Kidney (tissue), 14 donors: ENCODE measurements around the gene STK24. TPM values are rescaled to one million over a fixed set of nuclear protein-coding genes. Genes with fewer than 3 reads are reported as not detected.

Experiments used
- DNase-seq, 5 donors: peaks; one replicate each; pipeline ENCODE4 v3.0.0-alpha.2; 2013 to 2020
- FAIRE-seq: peaks from 2 replicates; lab custom pipeline; 2012; peaks lifted over from hg19 to GRCh38; lab: Jason Lieb, UNC
- H3K27ac ChIP-seq, 2 donors: one replicate each; pipeline ENCODE4 v1.7.0; 2013; ENCODE audit warnings: low read depth in 2 of 2, low read length in 2 of 2, inconsistent platforms in 1 of 2
- H3K27me3 ChIP-seq: one replicate; pipeline ENCODE4 v1.7.1; 2013; ENCODE audit warnings: low read length, inconsistent platforms; ENCODE audit not compliant: control insufficient read depth, insufficient read depth
- H3K36me3 ChIP-seq, 3 donors: one replicate each; pipeline versions ENCODE4 v1.7.0 to v1.7.1; 2013; ENCODE audit warnings: low read length in 3 of 3, control low read depth in 1 of 3, inconsistent platforms in 1 of 3; ENCODE audit not compliant: insufficient read depth in 3 of 3, control insufficient read depth in 2 of 3
- H3K4me1 ChIP-seq, 3 donors: one replicate each; pipeline versions ENCODE4 v1.7.0 to v1.7.1; 2013; ENCODE audit warnings: low read length in 3 of 3, inconsistent platforms in 1 of 3, low read depth in 1 of 3; ENCODE audit not compliant: control insufficient read depth in 2 of 3, insufficient read depth in 2 of 3
- H3K4me3 ChIP-seq, 3 donors: one replicate each; pipeline versions ENCODE4 v1.7.0 to v1.8.1; 2013; ENCODE audit warnings: low read length in 3 of 3, control low read depth in 1 of 3, inconsistent platforms in 1 of 3
- H3K9ac ChIP-seq, 3 donors: one replicate each; pipeline versions ENCODE4 v1.7.0 to v1.7.1; 2013; ENCODE audit warnings: low read length in 3 of 3, control low read depth in 1 of 3, inconsistent platforms in 1 of 3
- H3K9me3 ChIP-seq, 3 donors: one replicate each; pipeline versions ENCODE4 v1.7.0 to v1.7.1; 2013; ENCODE audit warnings: low read length in 3 of 3, control low read depth in 1 of 3, inconsistent platforms in 1 of 3; ENCODE audit not compliant: control insufficient read depth in 2 of 3, insufficient read depth in 1 of 3
- intact Hi-C: fragments of 100-400 bp; cut with DNase I; formaldehyde crosslinking; loops from one replicate; pipeline ENCODE4 v1.11.1; 2022
- polyA plus RNA-seq: library from polyadenylated mRNA; stranded (reverse); fragments of 350-450 nt; fragmentation: Illumina TruSeq; extraction: RNeasy Lipid Tissue Mini Kit (QIAGEN cat#74804); gene quantifications from one replicate; pipeline ENCODE4 v1.2.3, GENCODE V29; 2014; ENCODE audit warnings: low read depth, low replicate concordance; ENCODE audit not compliant: insufficient read depth
- total RNA-seq: library from RNA; stranded (reverse); fragmentation: NEBNext Ultra II Directional; extraction: Animal tissue kit (Norgen Biotek cat#: 25700); gene quantifications from one replicate; pipeline ENCODE4 v1.2.1, GENCODE V29; 2021
- TF ChIP-seq, protein P1 (sequence below): IDR thresholded peaks from 3 replicates; pipeline ENCODE4 v1.5.1; 2012; ENCODE audit warnings: mild to moderate bottlenecking, moderate library complexity, borderline replicate concordance; ENCODE audit not compliant: insufficient read depth; ENCODE audit errors: extremely low read depth
- donor health status: control.
- donor health status: control.
- donor health status: control.
- donor health status: control.
- donor health status: control.
- donor health status: DM: yes; HTN: yes; CAD: no.
- donor health status: Normal renal cell carcinoma (clear cell type).

STK24 gene
- total and polyA plus RNA-seq, 2 donors from 2014 or later: 56.7 to 122 TPM

DNA sequence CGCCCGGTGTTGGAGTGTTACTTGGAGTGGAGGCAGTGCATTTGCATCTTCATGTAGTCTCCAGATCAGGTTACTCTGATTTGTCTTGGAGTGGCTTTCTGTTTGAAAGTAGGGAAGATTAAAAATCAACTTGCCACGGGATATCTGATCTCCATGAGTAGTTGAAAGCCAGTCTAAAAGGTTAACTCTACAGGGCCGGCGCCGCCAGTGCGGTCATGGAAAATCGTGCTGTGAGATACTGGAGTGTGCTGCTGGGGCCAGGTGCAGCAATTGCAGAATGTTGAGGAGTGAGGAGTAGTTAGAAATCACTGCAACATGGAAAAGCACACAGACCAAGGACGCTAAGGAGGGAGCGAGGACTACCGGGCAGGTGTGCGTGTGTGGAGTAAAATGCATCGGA, 175.0 kb downstream of the STK24 start:
- DNase-seq: peak in 4 of 5 donors; percentile 55 to 77 (median 64)
- Histone ChIP-seq H3K4me1 (peaks cover 0 to 2% (median 0%) of the 10 kb centered on the region in 3 donors), H3K36me3 (peaks cover 2 to 19% (median 10%) of the 10 kb centered on the region in 3 donors), H3K9me3 (no peaks in the 10 kb centered on the region), H3K27me3 (no peaks in the 10 kb centered on the region), H3K27ac (no peak overlapping the region), H3K9ac (no peak overlapping the region), H3K4me3 (no peak overlapping the region)
- TF ChIP-seq, protein P1, sequence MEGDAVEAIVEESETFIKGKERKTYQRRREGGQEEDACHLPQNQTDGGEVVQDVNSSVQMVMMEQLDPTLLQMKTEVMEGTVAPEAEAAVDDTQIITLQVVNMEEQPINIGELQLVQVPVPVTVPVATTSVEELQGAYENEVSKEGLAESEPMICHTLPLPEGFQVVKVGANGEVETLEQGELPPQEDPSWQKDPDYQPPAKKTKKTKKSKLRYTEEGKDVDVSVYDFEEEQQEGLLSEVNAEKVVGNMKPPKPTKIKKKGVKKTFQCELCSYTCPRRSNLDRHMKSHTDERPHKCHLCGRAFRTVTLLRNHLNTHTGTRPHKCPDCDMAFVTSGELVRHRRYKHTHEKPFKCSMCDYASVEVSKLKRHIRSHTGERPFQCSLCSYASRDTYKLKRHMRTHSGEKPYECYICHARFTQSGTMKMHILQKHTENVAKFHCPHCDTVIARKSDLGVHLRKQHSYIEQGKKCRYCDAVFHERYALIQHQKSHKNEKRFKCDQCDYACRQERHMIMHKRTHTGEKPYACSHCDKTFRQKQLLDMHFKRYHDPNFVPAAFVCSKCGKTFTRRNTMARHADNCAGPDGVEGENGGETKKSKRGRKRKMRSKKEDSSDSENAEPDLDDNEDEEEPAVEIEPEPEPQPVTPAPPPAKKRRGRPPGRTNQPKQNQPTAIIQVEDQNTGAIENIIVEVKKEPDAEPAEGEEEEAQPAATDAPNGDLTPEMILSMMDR: no peak
- no peak for FAIRE-seq
- intact Hi-C loops: no loop called here

GRCh38 chr13:98399756-98400155, 177.2 kb downstream of the STK24 start:
- no peak for FAIRE-seq
- H3K9me3 ChIP-seq: no peaks in the 10 kb centered on the region
- no peak for DNase-seq
- no peak overlapping the region for H3K9ac ChIP-seq
- no peak overlapping the region for H3K4me3 ChIP-seq
- H3K36me3 ChIP-seq: peaks cover 2 to 33% (median 13%) of the 10 kb centered on the region in 3 donors
- no peaks in the 10 kb centered on the region for H3K4me1 ChIP-seq
- intact Hi-C loops: loop anchor here (10.0 kb wide), 1 partner anchor 245 kb away; no protein-coding TSS in a partner anchor
- H3K27ac ChIP-seq: no peak overlapping the region
- H3K27me3 ChIP-seq: no peaks in the 10 kb centered on the region
- TF ChIP-seq, protein P1: no peak

- no peak for DNase-seq
- Histone ChIP-seq H3K4me1 (no peaks in the 10 kb centered on the region), H3K27me3 (no peaks in the 10 kb centered on the region), H3K4me3 (no peak overlapping the region), H3K27ac (no peak overlapping the region), H3K9ac (no peak overlapping the region), H3K9me3 (no peaks in the 10 kb centered on the region), H3K36me3 (peaks cover 2 to 35% (median 11%) of the 10 kb centered on the region in 3 donors)
- TF ChIP-seq, protein P1: no peak
- no peak for FAIRE-seq
- intact Hi-C loops: loop anchor here (10.0 kb wide), 1 partner anchor 244 kb away; no protein-coding TSS in a partner anchor
Measured at GRCh38 chr13:98398581-98398980, 178.3 kb downstream of the STK24 start.

GRCh38 chr13:98397861-98398260, 179.0 kb downstream of the STK24 start:
- DNase-seq (no peak), FAIRE-seq (no peak)
- Histone ChIP-seq H3K4me3 (no peak overlapping the region), H3K4me1 (no peaks in the 10 kb centered on the region), H3K36me3 (peaks cover 4 to 40% (median 13%) of the 10 kb centered on the region in 3 donors), H3K9ac (no peak overlapping the region), H3K27ac (no peak overlapping the region), H3K9me3 (no peaks in the 10 kb centered on the region), H3K27me3 (no peaks in the 10 kb centered on the region)
- intact Hi-C loops: loop anchor here (10.0 kb wide), 1 partner anchor 243 kb away; no protein-coding TSS in a partner anchor
- TF ChIP-seq, protein P1: no peak
